Measurements from ENCODE around the gene B2M. TPM values are rescaled to one million over a fixed set of nuclear protein-coding genes. Genes with fewer than 3 reads are reported as not detected.

B2M gene
- total RNA-seq, 1 donor from 2014 or later: 2,400 TPM

Other genes with a start within 250 kb of the B2M start
- gene EIF3J, start 174.4 kb upstream of the B2M start, total RNA-seq: 49.5 and 74.3 TPM in 2 replicates
- gene SPG11, start 47.9 kb upstream of the B2M start, total RNA-seq: 42.3 and 54.8 TPM in 2 replicates
- gene PATL2, start 194 bp upstream of the B2M start, total RNA-seq: under 0.01 TPM in 1 of 2 replicates, not detected in the other
- 7.2 and 18.5 TPM in 2 replicates for gene TRIM69, start 25.0 kb downstream of the B2M start, total RNA-seq
- not detected in 2 replicates for gene TERB2, start 245.2 kb downstream of the B2M start, total RNA-seq